Activated CD4-positive, CD25-positive, alpha-beta regulatory T cell (primary cell): Measurements from ENCODE around the gene FRS2.

Experiments
- DNase-seq, 4 experiments: peaks; one replicate each; lab custom pipeline; 2025; lab: John Stamatoyannopoulos, UW

Gene FRS2

DNA sequence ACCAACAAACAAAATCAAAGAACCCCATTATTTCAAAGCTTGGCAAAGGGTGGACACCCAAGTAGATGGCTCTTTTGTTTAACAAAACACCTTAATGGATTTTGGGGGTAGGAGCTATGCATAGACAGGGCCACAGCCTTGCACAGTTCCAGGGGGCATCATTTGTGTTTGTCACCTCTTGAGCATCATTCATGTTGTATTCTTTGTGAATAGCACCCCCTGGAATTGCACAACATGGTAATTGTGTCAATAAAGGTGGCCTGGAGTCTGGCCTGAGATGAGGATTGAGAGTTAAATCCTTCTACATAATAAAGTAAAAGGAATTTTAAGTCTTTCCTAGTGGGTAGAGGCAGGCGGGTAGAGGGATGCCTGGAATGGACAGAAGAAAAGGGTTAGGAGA is 3.3 kb upstream of the FRS2 start:
- no peak for DNase-seq

GRCh38 chr12:69467366-69467765 is 2.8 kb upstream of the FRS2 start:
- no peak for DNase-seq

DNA sequence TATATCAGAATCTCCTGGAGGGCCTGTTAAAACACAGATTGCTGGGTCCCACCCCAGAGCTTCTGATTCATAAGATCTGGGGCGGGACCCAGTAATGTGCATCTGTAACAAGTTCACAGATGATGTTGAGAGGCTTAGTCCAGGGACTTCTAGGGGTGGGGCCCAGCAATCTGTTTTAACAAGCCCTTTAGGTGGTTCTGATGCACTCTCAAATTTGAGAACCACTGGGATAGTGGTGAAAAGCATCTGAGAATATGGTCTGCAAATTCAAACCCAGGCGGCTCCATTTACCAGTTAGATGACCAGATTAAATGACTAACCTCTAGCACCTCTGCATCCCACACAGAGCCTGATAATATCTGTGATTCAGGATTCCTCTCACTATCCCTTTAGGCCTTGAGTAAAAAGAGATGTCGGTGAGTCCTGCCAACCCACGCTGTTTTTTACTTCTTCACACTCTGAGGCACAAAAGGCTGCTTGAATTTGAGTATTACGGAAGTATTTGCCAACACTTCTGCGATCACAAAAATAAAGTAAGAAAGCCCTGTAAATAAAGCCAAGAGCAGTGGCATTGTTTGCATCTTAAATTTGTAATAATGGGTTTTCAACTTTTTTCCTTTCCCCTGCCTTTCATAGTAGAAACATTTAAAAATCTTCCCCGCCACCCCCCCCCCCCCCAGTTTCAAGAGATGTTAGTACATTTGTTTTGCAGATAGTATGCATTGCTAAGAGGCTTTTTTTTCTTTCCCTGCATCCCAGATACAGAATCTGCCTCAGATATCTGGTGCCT is 1.8 kb upstream of the FRS2 start:
- no peak for DNase-seq

DNA sequence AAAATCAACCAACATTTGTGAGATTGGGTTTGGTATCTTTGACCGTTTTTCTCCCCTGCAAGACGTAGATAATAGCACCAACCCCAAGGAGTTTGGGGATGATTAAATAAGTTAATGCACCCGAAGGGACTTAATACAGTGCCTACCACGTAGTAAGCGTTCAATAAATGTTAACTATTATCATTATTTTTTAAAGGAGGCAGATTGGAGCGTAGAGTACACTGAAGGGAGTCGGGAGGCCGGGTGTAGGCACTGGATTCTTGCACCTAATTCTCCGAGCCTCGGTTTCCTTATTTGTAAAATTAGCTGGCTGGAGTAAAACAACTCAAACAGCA is 367 bp upstream of the FRS2 start:
- no peak for DNase-seq

GRCh38 chr12:69471076-69471430 is 865 bp downstream of the FRS2 start:
- no peak for DNase-seq

DNA sequence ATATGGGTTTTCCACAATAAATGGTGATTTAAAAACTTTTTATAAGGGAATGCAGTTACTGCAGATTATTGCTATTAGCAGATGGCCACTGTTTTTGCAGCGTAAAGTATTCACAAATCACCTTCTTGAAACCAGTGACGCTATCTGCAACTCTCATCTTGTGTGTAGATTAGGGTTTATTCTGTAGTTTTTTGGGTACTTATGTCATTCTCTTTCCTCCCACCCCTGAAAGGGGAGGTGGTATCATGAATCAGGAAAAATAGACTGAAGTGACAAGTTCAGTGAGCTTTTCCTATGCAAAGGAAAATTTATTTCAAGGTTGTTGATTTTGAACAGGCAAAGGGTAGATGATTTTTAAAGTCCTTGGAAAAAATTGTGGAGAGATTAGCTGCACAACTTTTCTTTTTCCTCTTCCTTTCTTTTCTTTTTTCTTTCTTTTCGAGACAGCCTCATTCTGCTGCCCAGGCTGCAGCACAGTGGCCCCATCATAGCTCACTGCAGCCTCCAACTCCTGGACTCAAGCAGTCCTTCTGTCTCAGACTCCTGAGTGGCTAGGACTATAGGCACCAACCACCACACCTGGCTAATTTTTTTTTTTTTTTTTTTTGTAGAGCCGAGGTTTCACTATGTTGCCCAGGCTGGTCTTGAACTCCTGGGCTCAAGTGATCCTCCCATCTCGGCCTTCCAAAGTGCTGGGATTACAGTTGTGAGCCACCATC is 1.6 kb downstream of the FRS2 start:
- no peak for DNase-seq

GRCh38 chr12:69473262-69473661 is 3.1 kb downstream of the FRS2 start:
- DNase-seq, result no peak

GRCh38 chr12:69474456-69474855 is 4.3 kb downstream of the FRS2 start:
- no peak for DNase-seq

DNA sequence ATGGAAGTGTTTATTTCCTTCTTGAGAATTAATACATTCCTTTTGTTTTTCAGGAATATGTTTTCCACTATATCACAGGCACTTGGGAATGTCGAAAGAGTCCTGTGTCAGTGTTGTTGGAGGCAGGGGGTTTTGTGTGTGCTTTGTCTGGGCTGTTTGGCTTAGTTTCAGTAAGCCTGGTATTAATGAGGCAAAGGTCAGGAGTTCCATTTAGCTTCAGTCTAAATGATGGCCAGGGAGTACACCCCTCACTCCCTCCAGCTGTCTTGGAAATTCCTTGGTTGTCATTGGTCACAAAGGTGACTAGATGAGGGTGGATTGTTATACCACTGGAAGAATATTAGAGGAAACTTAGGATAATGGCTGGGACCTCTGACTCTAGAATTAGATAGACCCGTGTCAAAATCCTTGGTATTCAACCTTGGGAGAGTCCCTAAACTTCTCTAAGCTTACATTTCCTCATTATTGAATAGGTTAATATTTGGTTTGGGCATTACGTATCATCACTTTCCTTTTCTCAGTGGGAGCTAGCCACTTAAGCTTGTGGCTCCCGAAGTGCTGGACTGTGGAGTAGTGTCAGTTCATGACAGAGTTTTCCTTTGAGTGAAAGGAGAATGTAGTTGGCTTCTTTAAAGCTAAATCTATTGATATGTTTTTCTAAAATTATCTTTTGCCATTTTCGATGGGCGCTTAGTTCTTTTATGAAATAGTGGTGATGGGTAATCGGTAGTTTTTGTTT is 5.2 kb downstream of the FRS2 start:
- DNase-seq, result no peak

- DNase-seq, result no peak
Measured at GRCh38 chr12:69476276-69477017, 6.3 kb downstream of the FRS2 start.

DNA sequence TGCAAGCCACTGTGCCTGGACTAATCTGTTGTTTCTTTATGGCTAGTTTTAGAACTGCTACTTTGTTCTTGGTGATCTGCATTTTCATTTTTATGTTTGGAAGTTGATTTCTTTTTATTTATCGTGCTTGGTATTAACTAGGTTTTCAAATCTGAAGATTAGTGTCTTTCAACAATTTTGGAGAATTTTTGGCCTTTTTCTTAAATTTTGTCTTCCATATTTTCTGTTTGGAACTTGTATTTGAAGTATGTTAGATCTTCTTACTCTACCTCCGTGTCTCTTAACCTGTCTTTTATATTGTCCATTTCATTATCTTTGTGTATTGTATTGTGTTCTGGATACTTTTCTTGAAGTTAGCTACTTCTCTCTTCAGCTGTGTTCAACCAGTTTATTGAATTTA is 9.5 kb downstream of the FRS2 start:
- DNase-seq, result no peak

- no peak for DNase-seq
Measured at GRCh38 chr12:69480698-69481097, 10.5 kb downstream of the FRS2 start.

GRCh38 chr12:69481133-69481532 is 10.9 kb downstream of the FRS2 start:
- no peak for DNase-seq

GRCh38 chr12:69483700-69484099 is 13.5 kb downstream of the FRS2 start:
- no peak for DNase-seq

DNA sequence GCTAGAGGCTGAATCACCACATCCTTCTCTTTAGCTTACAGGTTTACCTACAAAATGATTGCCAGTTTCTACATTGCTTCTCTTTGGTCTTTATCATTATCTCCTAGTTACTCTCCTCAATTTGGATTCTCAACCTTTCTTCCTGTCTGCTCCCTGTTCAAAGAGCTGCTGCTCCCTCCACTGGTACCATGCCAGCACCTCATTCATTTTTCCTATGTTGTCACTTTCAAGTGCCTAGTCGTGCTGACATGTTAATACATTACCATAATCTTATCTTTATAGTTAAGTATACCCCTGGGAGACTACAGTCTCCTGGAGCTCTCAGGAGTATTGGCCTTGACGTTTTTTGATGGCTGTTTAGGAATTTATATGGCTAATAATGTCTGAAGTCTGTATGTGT is 14.2 kb downstream of the FRS2 start:
- DNase-seq, result no peak

- DNase-seq, result no peak
Measured at GRCh38 chr12:69490920-69491643, 20.9 kb downstream of the FRS2 start.

DNA sequence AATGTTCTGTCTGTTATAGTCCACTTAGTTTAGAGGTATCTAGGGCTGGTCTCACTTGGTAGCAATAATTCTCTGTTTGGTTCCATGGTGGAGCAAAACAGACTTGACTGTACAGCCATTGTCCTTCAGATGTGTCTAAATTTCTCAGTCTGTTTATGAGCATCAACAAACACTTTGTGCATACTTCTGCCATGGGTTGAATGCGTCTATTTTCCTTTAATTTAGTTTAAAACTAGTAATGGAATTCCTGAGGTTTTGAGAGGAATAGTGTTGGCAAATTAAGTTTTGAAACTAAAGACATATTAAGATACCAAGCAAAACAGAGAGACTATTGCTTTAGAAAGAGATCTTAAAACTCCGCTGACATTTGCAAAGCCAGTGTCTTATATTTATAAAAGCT is 22.6 kb downstream of the FRS2 start:
- no peak for DNase-seq

GRCh38 chr12:69495071-69495470 is 24.9 kb downstream of the FRS2 start:
- DNase-seq, result no peak

DNA sequence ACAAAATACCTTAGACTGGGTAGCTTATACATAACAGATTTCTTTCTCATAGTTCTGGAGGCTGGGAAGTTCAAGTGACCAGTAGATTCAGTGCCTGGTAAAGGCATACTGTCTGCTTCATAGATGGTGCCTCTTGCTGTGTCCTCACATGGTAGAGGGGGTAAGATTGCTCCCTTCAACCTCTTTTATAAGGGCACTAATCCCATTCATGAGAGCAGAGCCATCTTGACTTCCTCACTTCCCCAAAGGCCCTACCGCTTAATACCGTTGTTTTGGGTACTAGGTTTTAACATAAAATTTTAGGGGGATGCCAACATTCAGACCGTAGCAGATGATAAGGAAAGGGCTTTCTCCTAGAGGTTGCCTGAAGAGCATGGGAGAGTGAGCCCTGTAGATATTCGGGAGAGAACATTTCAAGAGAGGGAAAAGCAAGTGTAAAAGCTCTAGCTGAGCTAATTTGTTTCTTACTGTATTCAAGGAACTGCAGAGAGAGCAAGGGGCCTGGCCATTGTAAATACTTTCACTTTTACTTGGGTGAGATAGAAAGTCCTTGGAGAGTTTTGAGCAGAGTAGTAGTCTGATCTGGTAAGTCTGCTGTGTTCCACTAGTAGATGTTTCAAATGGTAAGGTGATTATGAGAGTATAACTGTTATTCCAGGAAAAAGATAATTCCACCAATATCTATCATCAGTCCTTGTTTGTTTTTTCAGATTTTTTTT is 27.3 kb downstream of the FRS2 start:
- DNase-seq, result no peak

DNA sequence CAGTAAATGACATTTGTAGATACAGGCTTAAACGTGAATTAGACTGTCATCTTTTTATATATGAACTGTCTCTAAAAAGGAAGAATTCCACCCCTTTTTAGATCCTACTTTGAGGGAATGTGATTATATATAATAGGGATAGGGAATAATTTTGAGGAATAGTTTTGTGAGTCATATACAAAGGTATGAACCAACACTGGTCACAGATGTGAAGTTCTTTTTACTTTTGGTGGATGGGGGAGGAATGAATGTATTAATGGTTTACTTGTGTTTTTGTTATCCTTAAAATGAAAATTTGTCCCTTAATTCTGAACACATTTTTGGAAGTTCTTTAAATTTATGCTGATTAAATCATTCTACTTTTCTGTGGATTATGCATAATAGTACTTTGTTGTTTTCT is 30.4 kb downstream of the FRS2 start:
- no peak for DNase-seq
